GM23338 (cell line): ENCODE measurements around the gene C3orf70. TPM values are rescaled to one million over a fixed set of nuclear protein-coding genes. Genes with fewer than 3 reads are reported as not detected.

Source experiments
- ATAC-seq: fragments of 200-7000 bp; cut with Tn5 transposase; 3 replicates; pipeline ENCODE4 v1.9.1; 2020
- DNase-seq: peaks from one replicate; pipeline ENCODE4 v3.0.0-alpha.2; 2015; ENCODE audit warnings: low spot score
- H2AFZ ChIP-seq: fragments of 200-600 bp; sonication (generic); 2 replicates; pipeline ENCODE4 v1.8.0; 2016; ENCODE audit warnings: antibody characterized with exemption, mild to moderate bottlenecking, moderate library complexity
- H3F3A ChIP-seq: fragments of 200-600 bp; sonication (generic); replicated peaks from 2 replicates; pipeline ENCODE4 v1.8.0; 2017; ENCODE audit warnings: antibody characterized with exemption, mixed run types, low read depth
- H3K27ac ChIP-seq: fragments of 200-600 bp; sonication (generic); 2 replicates; pipeline ENCODE4 v1.6.1; 2016; ENCODE audit warnings: low read depth
- H3K27me3 ChIP-seq: fragments of 200-600 bp; sonication (generic); 2 replicates; pipeline ENCODE4 v1.8.0; 2016; ENCODE audit warnings: mild to moderate bottlenecking, mixed run types, moderate library complexity; ENCODE audit not compliant: insufficient read depth
- H3K36me3 ChIP-seq: fragments of 200-600 bp; sonication (generic); 2 replicates; pipeline ENCODE4 v1.8.0; 2016; ENCODE audit warnings: mild to moderate bottlenecking; ENCODE audit not compliant: insufficient read depth
- H3K4me1 ChIP-seq: fragments of 200-600 bp; sonication (generic); 2 replicates; pipeline ENCODE4 v1.8.0; 2016; ENCODE audit warnings: mild to moderate bottlenecking, moderate library complexity; ENCODE audit not compliant: insufficient read depth
- H3K4me2 ChIP-seq: fragments of 200-600 bp; sonication (generic); 2 replicates; pipeline ENCODE4 v1.7.1; 2017; ENCODE audit warnings: mixed run types
- H3K4me3 ChIP-seq: fragments of 200-600 bp; sonication (generic); 2 replicates; pipeline ENCODE4 v1.6.1; 2016; ENCODE audit warnings: mixed run types
- H3K79me2 ChIP-seq: fragments of 200-600 bp; sonication (generic); replicated peaks from 2 replicates; pipeline ENCODE4 v1.8.0; 2017; ENCODE audit warnings: mild to moderate bottlenecking; ENCODE audit not compliant: insufficient read depth
- H3K9me2 ChIP-seq: fragments of 200-600 bp; sonication (generic); 2 replicates; pipeline ENCODE4 v1.8.0; 2017; ENCODE audit not compliant: insufficient read depth
- H4K20me1 ChIP-seq: fragments of 200-600 bp; sonication (generic); replicated peaks from 2 replicates; pipeline ENCODE4 v1.8.0; 2017; ENCODE audit warnings: mild to moderate bottlenecking; ENCODE audit not compliant: insufficient read depth
- H3K27ac Mint-ChIP-seq: 2 replicates; pipeline ENCODE4 v1.8.0; 2020; ENCODE audit warnings: inconsistent platforms, mild to moderate bottlenecking, moderate library complexity, mixed read lengths
- H3K27me3 Mint-ChIP-seq: 3 replicates; pipeline ENCODE4 v1.8.0; 2022; ENCODE audit warnings: low read depth, mild to moderate bottlenecking, moderate library complexity, mixed read lengths, inconsistent platforms; ENCODE audit not compliant: insufficient read depth, poor library complexity
- H3K36me3 Mint-ChIP-seq: 3 replicates; pipeline ENCODE4 v1.8.0; 2021; ENCODE audit warnings: low read depth, mild to moderate bottlenecking, inconsistent platforms, moderate library complexity, mixed read lengths
- H3K4me1 Mint-ChIP-seq: 3 replicates; pipeline ENCODE4 v1.8.0; 2020; ENCODE audit warnings: mild to moderate bottlenecking, inconsistent platforms, mixed read lengths
- H3K4me3 Mint-ChIP-seq: 3 replicates; pipeline ENCODE4 v1.8.0; 2021; ENCODE audit warnings: moderate library complexity, mild to moderate bottlenecking, inconsistent platforms, mixed read lengths
- H3K9me3 Mint-ChIP-seq: 3 replicates; pipeline ENCODE4 v1.8.0; 2020; ENCODE audit warnings: moderate library complexity, mild to moderate bottlenecking, inconsistent platforms, mixed read lengths
- CREB1 ChIP-seq: fragments of 250-450 bp; sonication (Bioruptor Pico); IDR thresholded peaks from 2 replicates; pipeline ENCODE4 v1.5.0; 2020; ENCODE audit warnings: low read depth, mild to moderate bottlenecking, moderate library complexity
- EZH2 ChIP-seq: fragments of 200-600 bp; sonication (generic); IDR thresholded peaks from one replicate; pipeline ENCODE4 v1.8.0; 2017; ENCODE audit warnings: antibody characterized with exemption, mild to moderate bottlenecking, low read depth; ENCODE audit not compliant: unreplicated experiment
- EZH2phosphoT487 ChIP-seq: fragments of 200-600 bp; sonication (generic); IDR thresholded peaks from one replicate; pipeline ENCODE4 v1.8.1; 2018; ENCODE audit warnings: antibody characterized with exemption; ENCODE audit not compliant: unreplicated experiment
- JUNB ChIP-seq: IDR thresholded peaks from one replicate; pipeline ENCODE4 v1.6.1; 2016; ENCODE audit warnings: antibody characterized with exemption; ENCODE audit not compliant: unreplicated experiment
- NANOG ChIP-seq: IDR thresholded peaks from 2 replicates; pipeline ENCODE4 v1.6.1; 2016; ENCODE audit warnings: antibody characterized with exemption, borderline replicate concordance
- POLR2AphosphoS5 ChIP-seq: IDR thresholded peaks from 2 replicates; pipeline ENCODE4 v1.6.1; 2016; ENCODE audit warnings: antibody characterized with exemption, low read depth
- STAT1 ChIP-seq: IDR thresholded peaks from one replicate; pipeline ENCODE4 v1.6.1; 2016; ENCODE audit warnings: antibody characterized with exemption; ENCODE audit not compliant: unreplicated experiment
- ZNF114 ChIP-seq: fragments of 250-450 bp; sonication (Bioruptor Pico); IDR thresholded peaks from 2 replicates; pipeline ENCODE4 v1.5.0; 2020; ENCODE audit warnings: mild to moderate bottlenecking, moderate library complexity
- ZNF331 ChIP-seq: fragments of 250-450 bp; sonication (Bioruptor Pico); IDR thresholded peaks from 2 replicates; pipeline ENCODE4 v1.5.0; 2020; ENCODE audit warnings: low read depth, mild to moderate bottlenecking, moderate library complexity
- polyA plus RNA-seq: library from polyadenylated mRNA; unstranded; fragments of >200 nt; fragmentation: Nextera tagmentation; extraction: Ambion mirVana; gene quantifications from 2 replicates; pipeline ENCODE4 v1.2.1, GENCODE V29; 2016
- total RNA-seq: library from RNA; depleted of rRNA; stranded (reverse); fragments of >200 nt; shearing (Covaris generic); gene quantifications from 2 replicates; pipeline ENCODE4 v1.2.3, GENCODE V29; 2014
- TF ChIP-seq, protein P1 (sequence below): IDR thresholded peaks from 2 replicates; pipeline ENCODE4 v1.6.1; 2016; ENCODE audit warnings: antibody characterized with exemption
- TF ChIP-seq, protein P2 (sequence below), 2 experiments: fragments of 200-600 bp in 1 of 2; sonication (generic) in 1 of 2; conservative IDR thresholded peaks; 2 replicates each; pipeline versions ENCODE4 v1.5.1 to v1.6.1; 2016 to 2017; ENCODE audit warnings: antibody characterized with exemption in 2 of 2, low read depth in 2 of 2, mild to moderate bottlenecking in 2 of 2, moderate library complexity in 1 of 2
- TF ChIP-seq, protein P3 (sequence below): fragments of 250-450 bp; sonication (Bioruptor Pico); IDR thresholded peaks from 2 replicates; pipeline ENCODE4 v1.5.0; 2020; ENCODE audit warnings: mild to moderate bottlenecking, moderate library complexity
- TF ChIP-seq, protein P4 (sequence below): IDR thresholded peaks from one replicate; pipeline ENCODE4 v1.6.1; 2018; ENCODE audit warnings: antibody characterized with exemption; ENCODE audit not compliant: unreplicated experiment

Gene C3orf70
- total and polyA plus RNA-seq, 2 experiments from 2014 or later = 0.45 to 1.5 TPM

DNA sequence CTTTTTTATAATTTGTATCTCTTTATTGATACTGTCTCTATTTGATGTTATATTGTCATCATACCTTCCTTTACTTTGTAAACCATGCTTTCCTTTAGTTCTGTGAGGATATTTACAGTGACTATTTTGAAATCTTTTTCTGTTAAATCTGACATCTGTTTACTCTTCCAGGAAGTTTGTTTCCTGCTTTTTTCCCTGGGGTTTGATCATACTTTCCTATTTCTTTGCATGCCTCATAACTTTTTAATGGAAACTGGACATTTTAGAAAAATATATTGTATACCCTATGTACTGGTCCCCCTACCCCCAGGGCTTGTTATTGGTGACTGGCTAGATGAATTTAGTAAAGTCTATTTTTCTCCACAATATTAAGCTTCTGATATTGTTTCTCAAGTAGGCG, 115.1 kb downstream of the C3orf70 start:
- H4K20me1 ChIP-seq = no peaks in the 10 kb centered on the region

More for the DNA sequence above, 115.1 kb downstream of the C3orf70 start:
- no peaks in the 10 kb centered on the region for H3K79me2 ChIP-seq
- Mint-ChIP-seq H3K27me3 (peaks cover 3% of the 10 kb centered on the region), H3K27ac (no peak overlapping the region), H3K4me3 (no peak overlapping the region), H3K9me3 (no peaks in the 10 kb centered on the region; the same call in 2 of the 3 replicates), H3K4me1 (no peaks in the 10 kb centered on the region), H3K36me3 (peaks cover 13% of the 10 kb centered on the region; the same call in 2 of the 3 replicates)
- TF ChIP-seq STAT1 (no peak), CREB1 (CRISPR knock-in tag) (no peak), POLR2AphosphoS5 (no peak), NANOG (no peak), EZH2phosphoT487 (no peak), ZNF114 (no peak), ZNF331 (CRISPR knock-in tag) (no peak), EZH2 (no peak), JUNB (no peak)
- TF ChIP-seq, protein P1, sequence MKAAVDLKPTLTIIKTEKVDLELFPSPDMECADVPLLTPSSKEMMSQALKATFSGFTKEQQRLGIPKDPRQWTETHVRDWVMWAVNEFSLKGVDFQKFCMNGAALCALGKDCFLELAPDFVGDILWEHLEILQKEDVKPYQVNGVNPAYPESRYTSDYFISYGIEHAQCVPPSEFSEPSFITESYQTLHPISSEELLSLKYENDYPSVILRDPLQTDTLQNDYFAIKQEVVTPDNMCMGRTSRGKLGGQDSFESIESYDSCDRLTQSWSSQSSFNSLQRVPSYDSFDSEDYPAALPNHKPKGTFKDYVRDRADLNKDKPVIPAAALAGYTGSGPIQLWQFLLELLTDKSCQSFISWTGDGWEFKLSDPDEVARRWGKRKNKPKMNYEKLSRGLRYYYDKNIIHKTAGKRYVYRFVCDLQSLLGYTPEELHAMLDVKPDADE = no peak
- TF ChIP-seq, protein P2, sequence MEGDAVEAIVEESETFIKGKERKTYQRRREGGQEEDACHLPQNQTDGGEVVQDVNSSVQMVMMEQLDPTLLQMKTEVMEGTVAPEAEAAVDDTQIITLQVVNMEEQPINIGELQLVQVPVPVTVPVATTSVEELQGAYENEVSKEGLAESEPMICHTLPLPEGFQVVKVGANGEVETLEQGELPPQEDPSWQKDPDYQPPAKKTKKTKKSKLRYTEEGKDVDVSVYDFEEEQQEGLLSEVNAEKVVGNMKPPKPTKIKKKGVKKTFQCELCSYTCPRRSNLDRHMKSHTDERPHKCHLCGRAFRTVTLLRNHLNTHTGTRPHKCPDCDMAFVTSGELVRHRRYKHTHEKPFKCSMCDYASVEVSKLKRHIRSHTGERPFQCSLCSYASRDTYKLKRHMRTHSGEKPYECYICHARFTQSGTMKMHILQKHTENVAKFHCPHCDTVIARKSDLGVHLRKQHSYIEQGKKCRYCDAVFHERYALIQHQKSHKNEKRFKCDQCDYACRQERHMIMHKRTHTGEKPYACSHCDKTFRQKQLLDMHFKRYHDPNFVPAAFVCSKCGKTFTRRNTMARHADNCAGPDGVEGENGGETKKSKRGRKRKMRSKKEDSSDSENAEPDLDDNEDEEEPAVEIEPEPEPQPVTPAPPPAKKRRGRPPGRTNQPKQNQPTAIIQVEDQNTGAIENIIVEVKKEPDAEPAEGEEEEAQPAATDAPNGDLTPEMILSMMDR (conservative IDR thresholded peaks at IDR 0.05; ENCODE audit: low read depth in 2 of 2) = no peak
- TF ChIP-seq, protein P3, sequence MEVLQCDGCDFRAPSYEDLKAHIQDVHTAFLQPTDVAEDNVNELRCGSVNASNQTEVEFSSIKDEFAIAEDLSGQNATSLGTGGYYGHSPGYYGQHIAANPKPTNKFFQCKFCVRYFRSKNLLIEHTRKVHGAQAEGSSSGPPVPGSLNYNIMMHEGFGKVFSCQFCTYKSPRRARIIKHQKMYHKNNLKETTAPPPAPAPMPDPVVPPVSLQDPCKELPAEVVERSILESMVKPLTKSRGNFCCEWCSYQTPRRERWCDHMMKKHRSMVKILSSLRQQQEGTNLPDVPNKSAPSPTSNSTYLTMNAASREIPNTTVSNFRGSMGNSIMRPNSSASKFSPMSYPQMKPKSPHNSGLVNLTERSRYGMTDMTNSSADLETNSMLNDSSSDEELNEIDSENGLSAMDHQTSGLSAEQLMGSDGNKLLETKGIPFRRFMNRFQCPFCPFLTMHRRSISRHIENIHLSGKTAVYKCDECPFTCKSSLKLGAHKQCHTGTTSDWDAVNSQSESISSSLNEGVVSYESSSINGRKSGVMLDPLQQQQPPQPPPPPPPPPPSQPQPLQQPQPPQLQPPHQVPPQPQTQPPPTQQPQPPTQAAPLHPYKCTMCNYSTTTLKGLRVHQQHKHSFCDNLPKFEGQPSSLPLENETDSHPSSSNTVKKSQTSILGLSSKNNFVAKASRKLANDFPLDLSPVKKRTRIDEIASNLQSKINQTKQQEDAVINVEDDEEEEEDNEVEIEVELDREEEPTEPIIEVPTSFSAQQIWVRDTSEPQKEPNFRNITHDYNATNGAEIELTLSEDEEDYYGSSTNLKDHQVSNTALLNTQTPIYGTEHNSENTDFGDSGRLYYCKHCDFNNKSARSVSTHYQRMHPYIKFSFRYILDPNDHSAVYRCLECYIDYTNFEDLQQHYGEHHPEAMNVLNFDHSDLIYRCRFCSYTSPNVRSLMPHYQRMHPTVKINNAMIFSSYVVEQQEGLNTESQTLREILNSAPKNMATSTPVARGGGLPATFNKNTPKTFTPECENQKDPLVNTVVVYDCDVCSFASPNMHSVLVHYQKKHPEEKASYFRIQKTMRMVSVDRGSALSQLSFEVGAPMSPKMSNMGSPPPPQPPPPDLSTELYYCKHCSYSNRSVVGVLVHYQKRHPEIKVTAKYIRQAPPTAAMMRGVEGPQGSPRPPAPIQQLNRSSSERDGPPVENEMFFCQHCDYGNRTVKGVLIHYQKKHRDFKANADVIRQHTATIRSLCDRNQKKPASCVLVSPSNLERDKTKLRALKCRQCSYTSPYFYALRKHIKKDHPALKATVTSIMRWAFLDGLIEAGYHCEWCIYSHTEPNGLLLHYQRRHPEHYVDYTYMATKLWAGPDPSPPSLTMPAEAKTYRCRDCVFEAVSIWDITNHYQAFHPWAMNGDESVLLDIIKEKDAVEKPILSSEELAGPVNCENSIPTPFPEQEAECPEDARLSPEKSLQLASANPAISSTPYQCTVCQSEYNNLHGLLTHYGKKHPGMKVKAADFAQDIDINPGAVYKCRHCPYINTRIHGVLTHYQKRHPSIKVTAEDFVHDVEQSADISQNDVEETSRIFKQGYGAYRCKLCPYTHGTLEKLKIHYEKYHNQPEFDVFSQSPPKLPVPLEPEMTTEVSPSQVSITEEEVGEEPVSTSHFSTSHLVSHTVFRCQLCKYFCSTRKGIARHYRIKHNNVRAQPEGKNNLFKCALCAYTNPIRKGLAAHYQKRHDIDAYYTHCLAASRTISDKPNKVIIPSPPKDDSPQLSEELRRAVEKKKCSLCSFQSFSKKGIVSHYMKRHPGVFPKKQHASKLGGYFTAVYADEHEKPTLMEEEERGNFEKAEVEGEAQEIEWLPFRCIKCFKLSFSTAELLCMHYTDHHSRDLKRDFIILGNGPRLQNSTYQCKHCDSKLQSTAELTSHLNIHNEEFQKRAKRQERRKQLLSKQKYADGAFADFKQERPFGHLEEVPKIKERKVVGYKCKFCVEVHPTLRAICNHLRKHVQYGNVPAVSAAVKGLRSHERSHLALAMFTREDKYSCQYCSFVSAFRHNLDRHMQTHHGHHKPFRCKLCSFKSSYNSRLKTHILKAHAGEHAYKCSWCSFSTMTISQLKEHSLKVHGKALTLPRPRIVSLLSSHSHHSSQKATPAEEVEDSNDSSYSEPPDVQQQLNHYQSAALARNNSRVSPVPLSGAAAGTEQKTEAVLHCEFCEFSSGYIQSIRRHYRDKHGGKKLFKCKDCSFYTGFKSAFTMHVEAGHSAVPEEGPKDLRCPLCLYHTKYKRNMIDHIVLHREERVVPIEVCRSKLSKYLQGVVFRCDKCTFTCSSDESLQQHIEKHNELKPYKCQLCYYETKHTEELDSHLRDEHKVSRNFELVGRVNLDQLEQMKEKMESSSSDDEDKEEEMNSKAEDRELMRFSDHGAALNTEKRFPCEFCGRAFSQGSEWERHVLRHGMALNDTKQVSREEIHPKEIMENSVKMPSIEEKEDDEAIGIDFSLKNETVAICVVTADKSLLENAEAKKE (CRISPR knock-in tag) = no peak
- TF ChIP-seq, protein P4, sequence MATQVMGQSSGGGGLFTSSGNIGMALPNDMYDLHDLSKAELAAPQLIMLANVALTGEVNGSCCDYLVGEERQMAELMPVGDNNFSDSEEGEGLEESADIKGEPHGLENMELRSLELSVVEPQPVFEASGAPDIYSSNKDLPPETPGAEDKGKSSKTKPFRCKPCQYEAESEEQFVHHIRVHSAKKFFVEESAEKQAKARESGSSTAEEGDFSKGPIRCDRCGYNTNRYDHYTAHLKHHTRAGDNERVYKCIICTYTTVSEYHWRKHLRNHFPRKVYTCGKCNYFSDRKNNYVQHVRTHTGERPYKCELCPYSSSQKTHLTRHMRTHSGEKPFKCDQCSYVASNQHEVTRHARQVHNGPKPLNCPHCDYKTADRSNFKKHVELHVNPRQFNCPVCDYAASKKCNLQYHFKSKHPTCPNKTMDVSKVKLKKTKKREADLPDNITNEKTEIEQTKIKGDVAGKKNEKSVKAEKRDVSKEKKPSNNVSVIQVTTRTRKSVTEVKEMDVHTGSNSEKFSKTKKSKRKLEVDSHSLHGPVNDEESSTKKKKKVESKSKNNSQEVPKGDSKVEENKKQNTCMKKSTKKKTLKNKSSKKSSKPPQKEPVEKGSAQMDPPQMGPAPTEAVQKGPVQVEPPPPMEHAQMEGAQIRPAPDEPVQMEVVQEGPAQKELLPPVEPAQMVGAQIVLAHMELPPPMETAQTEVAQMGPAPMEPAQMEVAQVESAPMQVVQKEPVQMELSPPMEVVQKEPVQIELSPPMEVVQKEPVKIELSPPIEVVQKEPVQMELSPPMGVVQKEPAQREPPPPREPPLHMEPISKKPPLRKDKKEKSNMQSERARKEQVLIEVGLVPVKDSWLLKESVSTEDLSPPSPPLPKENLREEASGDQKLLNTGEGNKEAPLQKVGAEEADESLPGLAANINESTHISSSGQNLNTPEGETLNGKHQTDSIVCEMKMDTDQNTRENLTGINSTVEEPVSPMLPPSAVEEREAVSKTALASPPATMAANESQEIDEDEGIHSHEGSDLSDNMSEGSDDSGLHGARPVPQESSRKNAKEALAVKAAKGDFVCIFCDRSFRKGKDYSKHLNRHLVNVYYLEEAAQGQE = no peak
- no peaks in the 10 kb centered on the region for H3K36me3 ChIP-seq
- H2AFZ ChIP-seq = no peak overlapping the region
- DNase-seq = no peak
- no peak for ATAC-seq
- H3K27ac ChIP-seq = no peak overlapping the region
- H3K9me2 ChIP-seq = no peaks in the 10 kb centered on the region
- no peaks in the 10 kb centered on the region for H3F3A ChIP-seq
- H3K27me3 ChIP-seq = no peaks in the 10 kb centered on the region
- no peak overlapping the region for H3K4me3 ChIP-seq
- H3K4me1 ChIP-seq = no peaks in the 10 kb centered on the region
- no peak overlapping the region for H3K4me2 ChIP-seq
